Activated gamma-delta T cell (primary cell): ENCODE data around the gene NSF.
"Not testable (repeated sequence)": the region's sequence is repeated elsewhere in the genome, so short reads cannot be mapped to it uniquely, and the experiment has no call there.

Source experiments
- DNase-seq: peaks from one replicate; lab custom pipeline; 2025; lab: John Stamatoyannopoulos, UW
- total RNA-seq, 2 donors: gene quantifications; one replicate each; lab custom pipeline; 2026; lab: John Stamatoyannopoulos, UW

The NSF gene
- total RNA-seq: 28.2 to 34.3 reads per million in 2 donors

DNA sequence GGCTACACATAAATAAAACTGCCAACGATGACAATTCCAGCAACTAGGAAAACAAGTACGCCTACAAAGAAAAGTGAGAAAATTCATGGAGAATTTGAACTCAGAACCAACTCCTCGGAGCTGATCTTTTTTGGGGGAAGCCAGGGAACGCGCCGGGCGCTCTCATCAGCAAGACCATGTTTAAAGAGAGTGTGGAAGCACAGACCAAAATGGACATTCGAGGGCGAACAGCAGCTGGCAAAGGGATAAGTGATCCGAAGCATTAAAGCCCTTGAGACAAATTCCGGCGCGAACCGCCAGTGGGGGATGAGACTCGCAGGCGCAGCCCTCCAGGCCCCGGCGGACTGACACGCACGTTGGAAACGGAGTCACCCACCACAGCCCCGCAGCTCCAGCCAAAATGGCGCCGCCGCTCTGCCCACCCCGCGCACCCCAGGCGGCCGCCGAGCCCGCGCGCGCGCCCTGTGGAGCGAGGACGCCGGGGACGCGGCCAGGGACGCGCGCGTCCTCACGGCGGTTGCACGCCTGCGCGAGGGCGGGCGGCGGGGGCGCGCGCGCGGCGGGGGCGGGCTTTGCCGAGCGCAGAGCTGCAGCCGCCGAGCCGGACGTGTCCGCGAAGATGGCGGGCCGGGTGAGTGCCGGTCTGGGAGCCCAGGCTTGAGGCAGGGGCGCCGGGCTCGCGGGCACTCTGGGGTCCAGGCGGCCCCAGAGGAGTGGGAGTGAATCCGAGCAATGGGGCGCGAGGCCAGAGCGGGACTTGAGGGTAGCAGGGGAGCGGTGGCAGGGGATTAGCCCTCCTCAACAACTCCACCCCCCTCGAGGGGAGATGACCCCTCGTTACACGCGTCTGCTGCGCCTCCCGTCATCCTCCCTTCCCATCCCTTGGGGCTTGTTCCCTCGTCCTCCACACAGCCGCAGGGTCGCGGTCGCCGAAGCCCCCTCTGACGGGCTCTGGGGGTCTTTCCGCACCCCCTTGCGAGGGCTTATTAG lies at the start of gene NSF:
NSF (plus strand) TSS at position 513 of the 990 bp plus-strand sequence; CDS start at position 620, 107 bp downstream.
- not testable (repeated sequence) for DNase-seq

DNA sequence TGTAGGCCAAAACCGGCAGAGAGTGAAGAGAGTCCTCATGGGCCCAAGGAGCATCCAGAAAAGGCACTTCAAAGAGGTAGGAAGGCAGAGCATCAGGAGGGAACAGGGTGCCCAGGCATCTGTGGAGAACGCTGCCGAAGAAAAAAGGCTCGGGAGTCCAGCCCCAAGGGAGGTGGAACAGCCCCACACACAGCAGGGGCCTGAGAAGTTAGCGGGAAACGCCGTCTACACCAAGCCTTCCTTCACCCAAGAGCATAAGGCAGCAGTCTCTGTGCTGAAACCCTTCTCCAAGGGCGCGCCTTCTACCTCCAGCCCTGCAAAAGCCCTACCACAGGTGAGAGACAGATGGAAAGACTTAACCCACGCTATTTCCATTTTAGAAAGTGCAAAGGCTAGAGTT lies 41.9 kb upstream of the NSF start:
- DNase-seq: not testable (repeated sequence)

GRCh38 chr17:46559155-46559554 lies 31.3 kb upstream of the NSF start:
- DNase-seq: not testable (repeated sequence)

GRCh38 chr17:46560048-46560447 lies 30.4 kb upstream of the NSF start:
- DNase-seq: not testable (repeated sequence)

DNA sequence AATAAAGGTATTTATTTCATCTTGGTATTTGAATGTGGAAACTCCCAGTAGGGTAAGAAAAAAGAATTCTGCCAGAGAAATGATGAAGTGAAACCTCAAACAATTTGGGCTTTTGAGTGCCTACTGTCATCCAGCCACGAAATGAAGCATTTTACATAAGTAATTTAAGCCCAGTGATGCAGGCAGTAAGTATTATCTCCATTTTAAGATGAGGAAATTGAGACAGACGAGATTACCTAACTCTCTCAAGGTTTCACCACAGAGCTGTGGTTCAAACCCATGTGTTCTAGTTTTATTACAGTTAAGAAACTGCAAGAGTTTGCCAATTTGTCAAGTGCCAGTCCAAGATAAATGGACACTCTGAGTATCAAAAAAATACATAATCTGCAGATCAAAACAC lies 24.2 kb upstream of the NSF start:
- DNase-seq: not testable (repeated sequence)

DNA sequence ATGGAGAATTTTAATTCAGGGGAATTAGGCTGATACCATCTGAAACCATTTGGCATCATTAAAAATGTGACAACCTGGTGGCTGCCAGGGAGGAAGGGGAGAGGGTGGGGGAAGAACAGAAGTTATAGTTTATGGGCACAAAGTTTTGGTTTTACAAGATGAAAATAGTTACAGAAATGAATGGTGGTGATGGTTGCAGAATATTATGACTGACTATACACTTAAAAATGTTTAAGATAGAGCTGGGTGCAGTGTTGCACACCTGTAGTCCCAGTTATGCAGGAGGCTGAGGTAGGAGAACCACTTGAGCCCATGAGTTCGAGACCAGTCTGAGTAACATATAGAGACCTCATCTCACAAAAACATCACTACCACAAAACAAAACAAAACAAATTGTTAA lies 23.5 kb upstream of the NSF start:
- DNase-seq: not testable (repeated sequence)

- DNase-seq: not testable (repeated sequence)
Measured at GRCh38 chr17:46571796-46572195, 18.7 kb upstream of the NSF start.

GRCh38 chr17:46579083-46580075 lies 11.1 kb upstream of the NSF start, which contains the start of gene ARL17A:
Gene ARL17A, minus strand, starts transcription at chr17:46579691. Its CDS starts 3,369 bp downstream, at chr17:46576322.
- DNase-seq: not testable (repeated sequence)

DNA sequence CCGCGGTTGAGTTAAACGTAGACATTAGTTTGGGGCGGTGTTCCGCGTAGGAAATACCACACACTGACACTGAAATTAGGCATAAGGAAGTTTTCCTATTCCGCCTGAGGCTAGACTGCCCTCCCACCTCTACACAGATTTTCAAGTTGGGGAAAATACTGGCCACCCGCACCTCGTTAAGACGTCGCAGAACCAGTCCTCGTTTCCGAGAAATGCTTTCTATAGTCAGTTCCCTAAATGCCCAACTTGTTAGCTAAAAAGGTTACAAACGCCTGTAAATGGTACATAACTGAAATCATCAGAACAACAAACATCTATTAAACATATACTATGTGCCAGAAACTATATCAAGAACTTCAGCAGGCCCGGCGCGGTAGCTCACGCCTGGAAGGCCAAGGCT lies 10.4 kb upstream of the NSF start:
- not testable (repeated sequence) for DNase-seq

- not testable (repeated sequence) for DNase-seq
Measured at GRCh38 chr17:46585444-46585843, 5.0 kb upstream of the NSF start.

DNA sequence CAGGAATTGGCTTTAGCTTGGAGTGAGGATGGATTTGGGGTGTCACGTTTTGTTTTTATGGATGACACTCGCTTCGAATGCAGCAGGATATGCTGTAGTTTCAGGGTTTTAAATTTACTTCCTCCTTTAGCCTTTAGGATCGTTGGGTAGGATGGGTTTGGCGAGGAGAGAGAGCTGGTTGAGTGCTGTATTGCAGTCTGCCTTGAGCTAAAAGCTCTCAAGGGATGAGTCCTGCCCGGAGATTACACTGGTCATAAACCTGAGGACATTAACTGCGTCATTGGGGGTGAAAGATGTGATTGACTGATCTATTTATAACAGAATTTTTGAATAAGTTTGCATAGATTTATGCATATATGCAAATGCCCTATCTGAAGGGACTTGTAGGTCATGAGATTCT lies 863 bp downstream of the NSF start:
- DNase-seq: not testable (repeated sequence)

GRCh38 chr17:46598344-46598931 lies 8.0 kb downstream of the NSF start:
- DNase-seq: not testable (repeated sequence)

- DNase-seq: not testable (repeated sequence)
Measured at GRCh38 chr17:46600767-46601166, 10.3 kb downstream of the NSF start.

DNA sequence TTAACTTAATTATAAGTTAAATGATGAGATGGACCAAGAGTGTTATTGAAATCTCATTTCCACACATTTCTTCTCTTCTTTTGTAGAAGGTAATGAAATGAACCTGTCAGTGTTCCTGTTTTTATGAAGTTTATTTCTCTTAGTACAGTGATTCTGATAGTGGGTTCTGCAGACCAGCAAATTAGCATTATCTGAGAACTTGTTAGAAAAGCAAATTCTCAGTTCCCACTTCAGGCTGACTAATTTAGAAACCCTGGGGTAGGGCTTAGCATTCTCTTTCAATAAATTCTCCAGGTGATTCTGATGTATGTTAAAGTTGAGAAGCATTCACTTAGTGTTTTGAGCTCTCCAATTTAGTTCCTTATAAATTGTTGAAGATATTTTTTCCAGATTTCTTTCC lies 12.7 kb downstream of the NSF start:
- DNase-seq: not testable (repeated sequence)

DNA sequence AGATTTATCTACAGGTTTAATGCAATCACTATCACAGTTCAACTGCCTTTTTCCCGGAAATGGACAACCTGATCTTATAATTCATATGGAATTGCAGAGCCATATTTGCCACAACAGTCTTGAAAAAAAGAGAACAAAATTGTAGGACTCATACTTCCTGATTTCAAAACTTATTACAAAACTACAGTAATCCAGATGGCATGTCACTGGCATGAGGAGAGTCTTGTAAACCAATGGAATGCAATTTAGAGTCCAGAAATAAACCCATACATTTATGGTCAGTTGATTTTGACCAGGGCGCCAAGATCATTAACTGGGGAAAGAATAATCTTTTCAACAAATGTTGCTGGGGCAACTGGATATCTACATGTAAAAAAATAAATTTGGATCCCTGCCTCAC lies 20.8 kb downstream of the NSF start:
- DNase-seq: not testable (repeated sequence)

- not testable (repeated sequence) for DNase-seq
Measured at GRCh38 chr17:46613876-46614275, 23.4 kb downstream of the NSF start.

DNA sequence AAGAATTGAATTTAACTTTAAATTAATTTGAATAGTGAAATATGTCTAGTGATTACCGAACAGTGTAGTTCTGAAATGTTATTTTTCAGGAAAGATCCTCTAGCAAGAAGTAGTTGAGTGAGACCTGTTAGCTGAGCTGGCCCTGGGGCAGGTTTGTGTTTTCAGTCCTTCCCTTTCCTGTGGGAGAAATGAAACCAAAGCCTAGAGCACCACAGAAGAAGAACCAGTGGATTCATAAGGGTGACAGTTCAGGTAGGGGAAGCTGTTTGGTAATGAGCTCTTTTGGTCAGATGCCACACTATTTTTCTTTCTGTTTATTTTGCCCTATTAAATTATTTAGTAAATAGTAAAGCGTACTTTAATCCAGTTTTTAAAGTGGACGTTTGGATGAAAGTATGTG lies 26.7 kb downstream of the NSF start:
- not testable (repeated sequence) for DNase-seq

GRCh38 chr17:46618975-46619374 lies 28.5 kb downstream of the NSF start:
- not testable (repeated sequence) for DNase-seq

- not testable (repeated sequence) for DNase-seq
Measured at GRCh38 chr17:46623790-46624189, 33.3 kb downstream of the NSF start.

GRCh38 chr17:46624726-46625125 lies 34.3 kb downstream of the NSF start:
- not testable (repeated sequence) for DNase-seq

DNA sequence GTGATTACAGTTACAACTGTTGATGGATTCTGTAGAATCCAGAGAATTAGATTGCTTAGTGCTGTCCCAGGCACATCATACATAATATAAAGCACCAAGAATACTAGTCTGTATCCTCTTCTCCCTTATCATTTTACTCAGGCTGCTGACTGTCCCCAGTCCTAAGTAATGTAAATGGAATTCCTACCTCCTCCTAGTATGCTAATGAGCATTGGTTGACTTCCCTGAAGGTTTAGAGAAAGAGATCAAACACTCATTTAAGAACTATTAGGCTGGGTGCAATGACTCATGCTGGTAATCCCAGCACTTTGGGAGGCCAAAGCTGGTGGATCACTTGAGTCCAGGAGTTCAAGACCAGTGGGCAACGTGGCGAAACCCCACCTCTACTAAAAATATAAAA lies 37.0 kb downstream of the NSF start:
- DNase-seq: not testable (repeated sequence)
